UCSD-AML1 (cell line): ENCODE results near the gene RAD9B.
"Not testable (repeated sequence)": the region's sequence is repeated elsewhere in the genome, so short reads cannot be mapped to it uniquely, and the experiment has no call there.

Source experiments
- DNase-seq: peaks from one replicate; lab custom pipeline; 2025; ENCODE audit not compliant: unreplicated experiment; lab: John Stamatoyannopoulos, UW

RAD9B gene

GRCh38 chr12:110501752-110502738 lies at the start of gene RAD9B, which contains the start of gene VPS29:
RAD9B (plus strand) TSS chr12:110502331; CDS start chr12:110502338, 7 bp downstream.
VPS29 (minus strand) TSS chr12:110502111; CDS start chr12:110502051, 60 bp downstream.
- DNase-seq: peak; percentile 98

GRCh38 chr12:110453569-110454296 lies 48.4 kb upstream of the RAD9B start:
- DNase-seq: no peak

GRCh38 chr12:110458756-110459155 lies 43.4 kb upstream of the RAD9B start:
- DNase-seq: no peak

- not testable (repeated sequence) for DNase-seq
These were observed 40.9 kb upstream of the RAD9B start for GRCh38 chr12:110461189-110461588.

GRCh38 chr12:110465024-110465423 lies 37.1 kb upstream of the RAD9B start:
- no peak for DNase-seq

- not testable (repeated sequence) for DNase-seq
These were observed 36.4 kb upstream of the RAD9B start for GRCh38 chr12:110465765-110466164.

- no peak for DNase-seq
These were observed 35.3 kb upstream of the RAD9B start for GRCh38 chr12:110466791-110467190.

- no peak for DNase-seq
These were observed 34.3 kb upstream of the RAD9B start for GRCh38 chr12:110467847-110468213.

- peak; percentile 96 for DNase-seq
These were observed 33.7 kb upstream of the RAD9B start, which contains the start of the genes FAM216A and GPN3 for GRCh38 chr12:110468214-110469048. FAM216A (plus strand) TSS chr12:110468845; CDS start chr12:110468876, 31 bp downstream. GPN3 (minus strand) TSS chr12:110468257; CDS start chr12:110468203, 54 bp downstream.

GRCh38 chr12:110475426-110475825 lies 26.7 kb upstream of the RAD9B start:
- DNase-seq: no peak

- DNase-seq: no peak
These were observed 3.0 kb upstream of the RAD9B start for GRCh38 chr12:110498984-110499706.

- no peak for DNase-seq
These were observed 756 bp upstream of the RAD9B start for GRCh38 chr12:110501399-110501751.

GRCh38 chr12:110503432-110503831 lies 1.3 kb downstream of the RAD9B start:
- no peak for DNase-seq

- DNase-seq: no peak
These were observed 3.2 kb downstream of the RAD9B start for GRCh38 chr12:110505332-110505731.

- no peak for DNase-seq
These were observed 6.0 kb downstream of the RAD9B start for GRCh38 chr12:110508071-110508586.

- DNase-seq: no peak
These were observed 11.7 kb downstream of the RAD9B start for GRCh38 chr12:110513842-110514241.

GRCh38 chr12:110514363-110514762 lies 12.2 kb downstream of the RAD9B start:
- DNase-seq: no peak

GRCh38 chr12:110516995-110517394 lies 14.9 kb downstream of the RAD9B start:
- DNase-seq: no peak

- not testable (repeated sequence) for DNase-seq
These were observed 15.9 kb downstream of the RAD9B start for GRCh38 chr12:110518014-110518413.
